Right lobe of liver (tissue), 6 donors: Measurements from ENCODE around the gene SPHK2. TPM values are rescaled to one million over a fixed set of nuclear protein-coding genes. Genes with fewer than 3 reads are reported as not detected.
"Not testable (repeated sequence)": the region's sequence is repeated elsewhere in the genome, so short reads cannot be mapped to it uniquely, and the experiment has no call there.

ENCODE experiments used
- ATAC-seq, 4 donors: fragments of 200-7000 bp; cut with Tn5 transposase; one replicate each; pipeline ENCODE4 v1.9.1; 2020; ENCODE audit warnings: mild to moderate bottlenecking in 4 of 4, moderate library complexity in 4 of 4
- DNase-seq, 3 donors: peaks; one replicate each; pipeline ENCODE4 v3.0.0-alpha.2; 2020
- H3K27ac ChIP-seq, 3 donors: fragments of 200-600 bp; one replicate each; pipeline ENCODE4 v1.8.0; 2022
- H3K27me3 ChIP-seq, 2 donors: fragments of 200-600 bp; one replicate each; pipeline ENCODE4 v1.8.0; 2022
- H3K36me3 ChIP-seq, 4 donors: fragments of 200-600 bp; sonication (generic) in 1 of 4; one replicate each; pipeline versions ENCODE4 v1.5.1 to v1.8.0; 2017 to 2022; ENCODE audit warnings: control low read depth in 1 of 4
- H3K4me1 ChIP-seq, 4 donors: fragments of 200-600 bp; sonication (generic) in 1 of 4; one replicate each; pipeline versions ENCODE4 v1.5.1 to v1.8.0; 2017 to 2022; ENCODE audit warnings: control low read depth in 1 of 4
- H3K4me3 ChIP-seq, 3 donors: fragments of 200-600 bp; one replicate each; pipeline ENCODE4 v1.8.0; 2022
- H3K9me3 ChIP-seq, 4 donors: fragments of 200-600 bp; sonication (generic) in 1 of 4; one replicate each; pipeline versions ENCODE4 v1.5.1 to v1.8.0; 2017 to 2022; ENCODE audit warnings: control low read depth in 1 of 4
- POLR2A ChIP-seq: fragments of 450-650 bp; IDR thresholded peaks from one replicate; pipeline ENCODE4 v1.6.1; 2017; ENCODE audit warnings: antibody characterized with exemption, mild to moderate bottlenecking
- WGBS: methylation state at CpG from one replicate; pipeline ENCODE4 v1.1.6; 2018; ENCODE audit warnings: low coverage, low lambda C conversion rate; ENCODE audit not compliant: insufficient coverage; ENCODE audit errors: missing lambda C conversion rate; 5-methylcytosine and 5-hydroxymethylcytosine counted together
- intact Hi-C, 2 donors: fragments of 100-400 bp; cut with DNase I; formaldehyde crosslinking; loops; one replicate each; pipeline versions ENCODE4 v1.11.2 to v1.14.1; 2022
- total RNA-seq, 6 experiments: library from RNA; depleted of rRNA in 2 of 6; stranded (reverse); fragments of >200 nt in 2 of 6; fragmentation: NEBNext Ultra II Directional in 3 of 6; extraction: Animal tissue kit (Norgen Biotek cat#: 25700) in 3 of 6; gene quantifications; one replicate each; pipeline versions ENCODE4 v1.1.0 to v1.2.4, GENCODE V29; 2016 to 2023
- TF ChIP-seq, protein P1 (sequence below), 4 donors: fragments of 200-600 bp in 3 of 4; fragments of 450-650 bp in 1 of 4; IDR thresholded peaks; one replicate each; pipeline versions ENCODE4 v1.5.1 to v1.8.0; 2016 to 2022; ENCODE audit warnings: antibody characterized with exemption in 4 of 4, mild to moderate bottlenecking in 2 of 4
- donor health status: DM: no; HTN: yes; CAD: no.
- donor health status: DM: no; HTN: no; CAD: no.
- donor health status: DM: no; HTN: no; CAD: no.
- donor health status: DM: no; HTN: yes; CAD: no.
- donor health status: DM: no; HTN: yes; CAD: no.

Gene SPHK2
- total RNA-seq, 6 experiments from 2014 or later, result 11.4 to 30.1 (median 17.2) TPM

DNA sequence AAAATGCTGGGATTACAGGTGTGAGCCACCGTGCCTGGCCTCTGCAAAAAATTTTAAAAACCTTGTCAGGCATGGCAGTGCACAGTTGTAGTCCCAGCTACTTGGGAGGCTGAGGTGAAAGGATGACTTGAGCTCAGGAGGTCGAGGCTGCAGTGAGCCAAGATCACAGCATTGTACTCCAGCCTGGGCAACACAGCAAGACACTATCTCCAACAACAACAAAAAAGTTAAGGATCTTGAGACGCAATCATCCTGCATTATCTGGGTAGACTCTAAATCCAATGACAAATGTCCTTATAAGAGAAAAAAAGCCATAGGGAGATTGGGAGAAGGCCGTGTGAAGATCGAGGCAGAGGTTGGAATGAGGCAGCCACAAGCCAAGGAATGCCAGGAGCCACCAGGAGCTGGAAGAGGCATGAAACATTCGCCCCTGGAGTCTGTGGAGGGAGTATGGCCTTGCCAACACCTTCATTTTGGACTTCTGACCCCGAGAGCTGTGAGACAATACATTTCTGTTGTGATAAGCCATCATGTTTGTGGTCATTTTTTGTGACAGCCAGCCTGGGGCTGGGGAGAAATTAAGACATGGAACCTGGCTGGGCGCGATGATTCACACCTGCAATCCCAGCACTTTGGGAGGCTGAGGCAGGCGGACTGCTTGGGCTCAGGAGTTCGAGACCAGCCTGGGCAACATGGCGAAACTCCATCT, 31.8 kb downstream of the SPHK2 start:
- WGBS, result 83% methylated on average over 7 of the region's 12 CpGs
- Histone ChIP-seq H3K4me3 (no peak overlapping the region), H3K4me1 (no peaks in the 10 kb centered on the region), H3K36me3 (no peaks in the 10 kb centered on the region), H3K27me3 (no peaks in the 10 kb centered on the region), H3K9me3 (no peaks in the 10 kb centered on the region), H3K27ac (no peak overlapping the region)
- DNase-seq (no peak), ATAC-seq (no peak)
- intact Hi-C loops, result no loop called here
- TF ChIP-seq, protein P1, sequence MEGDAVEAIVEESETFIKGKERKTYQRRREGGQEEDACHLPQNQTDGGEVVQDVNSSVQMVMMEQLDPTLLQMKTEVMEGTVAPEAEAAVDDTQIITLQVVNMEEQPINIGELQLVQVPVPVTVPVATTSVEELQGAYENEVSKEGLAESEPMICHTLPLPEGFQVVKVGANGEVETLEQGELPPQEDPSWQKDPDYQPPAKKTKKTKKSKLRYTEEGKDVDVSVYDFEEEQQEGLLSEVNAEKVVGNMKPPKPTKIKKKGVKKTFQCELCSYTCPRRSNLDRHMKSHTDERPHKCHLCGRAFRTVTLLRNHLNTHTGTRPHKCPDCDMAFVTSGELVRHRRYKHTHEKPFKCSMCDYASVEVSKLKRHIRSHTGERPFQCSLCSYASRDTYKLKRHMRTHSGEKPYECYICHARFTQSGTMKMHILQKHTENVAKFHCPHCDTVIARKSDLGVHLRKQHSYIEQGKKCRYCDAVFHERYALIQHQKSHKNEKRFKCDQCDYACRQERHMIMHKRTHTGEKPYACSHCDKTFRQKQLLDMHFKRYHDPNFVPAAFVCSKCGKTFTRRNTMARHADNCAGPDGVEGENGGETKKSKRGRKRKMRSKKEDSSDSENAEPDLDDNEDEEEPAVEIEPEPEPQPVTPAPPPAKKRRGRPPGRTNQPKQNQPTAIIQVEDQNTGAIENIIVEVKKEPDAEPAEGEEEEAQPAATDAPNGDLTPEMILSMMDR (IDR thresholded peaks at IDR 0.05), result no peak
- TF ChIP-seq POLR2A, result no peak

DNA sequence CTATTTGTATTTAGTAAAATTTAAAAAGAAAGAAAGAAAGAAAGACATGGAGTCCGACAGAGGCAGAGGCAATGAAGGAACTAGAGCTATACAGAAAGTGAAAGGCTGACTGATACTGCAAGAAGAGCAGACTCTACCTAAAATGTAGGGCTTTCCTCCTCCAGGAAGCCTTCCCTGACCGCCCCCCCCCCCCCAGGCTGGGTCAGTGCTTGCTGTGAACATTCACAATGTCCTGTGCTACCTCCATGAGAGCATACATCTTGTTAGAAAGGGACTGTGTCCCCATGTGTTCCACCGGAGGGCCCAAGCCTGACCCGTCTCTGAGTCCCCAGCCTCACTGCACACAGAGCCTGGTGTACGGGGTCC, 32.4 kb downstream of the SPHK2 start:
- Histone ChIP-seq H3K4me1 (no peaks in the 10 kb centered on the region), H3K27me3 (no peaks in the 10 kb centered on the region), H3K4me3 (no peak overlapping the region), H3K36me3 (no peaks in the 10 kb centered on the region), H3K27ac (no peak overlapping the region), H3K9me3 (no peaks in the 10 kb centered on the region)
- TF ChIP-seq POLR2A, result no peak
- TF ChIP-seq, protein P1 (IDR thresholded peaks at IDR 0.05), result no peak
- ATAC-seq (no peak), DNase-seq (no peak)
- intact Hi-C loops, result no loop called here
- WGBS, result 76% methylated on average over 2 of the region's 5 CpGs

DNA sequence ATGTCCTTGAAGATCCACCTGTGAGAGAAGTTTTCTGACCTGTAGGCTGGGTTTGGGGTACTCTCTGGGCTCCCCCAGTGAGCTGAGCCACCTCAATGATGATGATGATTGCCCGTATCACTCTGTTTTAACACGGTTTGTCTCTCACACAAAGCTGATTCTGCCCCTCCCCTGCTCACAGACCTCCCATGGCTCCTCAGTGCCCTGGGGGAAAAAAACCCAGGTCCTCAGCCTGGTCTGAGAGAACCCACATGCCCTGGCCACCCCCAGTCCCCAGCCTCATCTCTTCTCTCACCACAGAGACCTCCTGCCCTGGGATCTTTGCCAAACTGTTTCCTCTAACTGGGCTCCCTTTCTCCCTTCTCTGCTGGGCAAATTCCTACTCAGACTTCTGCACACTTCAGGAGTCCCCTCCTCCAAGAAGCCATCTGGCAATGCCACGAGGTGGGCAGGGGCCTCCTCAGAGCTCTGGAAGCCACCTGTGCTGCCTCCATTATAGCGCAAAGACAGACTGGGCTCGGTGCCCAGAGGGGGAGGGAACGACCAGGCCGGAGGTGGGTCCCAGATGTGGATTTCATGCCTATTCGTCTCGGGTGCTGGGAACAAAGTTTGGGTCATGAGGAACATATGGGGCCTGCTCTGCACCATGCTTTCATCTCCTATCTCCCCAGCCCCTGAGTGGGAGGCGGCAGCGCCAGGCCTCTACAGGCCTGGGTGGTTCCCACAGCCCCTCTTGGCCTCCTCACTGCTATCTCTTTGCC, 35.2 kb downstream of the SPHK2 start:
- ATAC-seq (peak in 1 of 4 donors; percentile 22), DNase-seq (no peak)
- no peaks in the 10 kb centered on the region for H3K36me3 ChIP-seq
- no peak overlapping the region for H3K27ac ChIP-seq
- H3K27me3 ChIP-seq, result no peaks in the 10 kb centered on the region
- TF ChIP-seq, protein P1 (IDR thresholded peaks at IDR 0.05), result no peak
- TF ChIP-seq POLR2A, result no peak
- H3K4me3 ChIP-seq, result no peak overlapping the region
- H3K9me3 ChIP-seq, result no peaks in the 10 kb centered on the region
- intact Hi-C loops, result no loop called here
- WGBS, result 25% methylated on average over 5 of the region's 11 CpGs
- no peaks in the 10 kb centered on the region for H3K4me1 ChIP-seq

DNA sequence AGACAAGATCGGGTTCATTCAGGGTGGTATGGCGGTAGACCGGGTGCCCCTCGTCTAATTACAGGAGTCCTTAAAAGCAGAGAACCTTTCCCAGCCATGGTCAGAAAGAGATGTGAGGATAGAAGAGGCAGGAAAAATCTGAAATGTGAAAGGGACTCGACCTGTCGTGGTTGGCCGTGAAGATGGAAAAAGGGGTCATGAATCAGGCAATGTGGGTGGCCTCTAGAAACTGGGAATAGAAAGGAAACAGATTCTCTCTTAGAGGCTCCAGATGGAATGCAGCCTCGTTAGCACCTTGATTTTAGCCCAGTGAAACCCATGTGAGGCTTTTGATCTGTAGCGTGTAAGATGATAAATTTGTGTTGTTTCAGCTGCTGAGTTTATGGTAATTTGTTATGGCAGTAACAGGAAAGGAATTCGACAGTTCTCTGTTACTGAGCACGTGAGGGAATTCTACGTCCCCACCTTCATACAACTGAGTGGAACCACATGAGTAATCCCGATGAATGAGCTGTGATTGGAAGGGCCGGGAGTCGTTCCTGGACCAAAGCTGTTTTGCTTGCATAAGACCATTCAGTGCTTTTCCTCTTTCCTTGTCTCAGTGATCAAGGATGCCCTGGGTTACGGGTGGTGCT, 37.7 kb downstream of the SPHK2 start:
- intact Hi-C loops, result no loop called here
- 43% methylated on average over 15 of the region's 16 CpGs for WGBS
- DNase-seq (no peak), ATAC-seq (no peak)
- Histone ChIP-seq H3K27ac (no peak overlapping the region), H3K9me3 (no peaks in the 10 kb centered on the region), H3K4me1 (no peaks in the 10 kb centered on the region), H3K4me3 (no peak overlapping the region), H3K27me3 (no peaks in the 10 kb centered on the region), H3K36me3 (no peaks in the 10 kb centered on the region)
- TF ChIP-seq, protein P1 (IDR thresholded peaks at IDR 0.05), result no peak
- TF ChIP-seq POLR2A, result no peak

DNA sequence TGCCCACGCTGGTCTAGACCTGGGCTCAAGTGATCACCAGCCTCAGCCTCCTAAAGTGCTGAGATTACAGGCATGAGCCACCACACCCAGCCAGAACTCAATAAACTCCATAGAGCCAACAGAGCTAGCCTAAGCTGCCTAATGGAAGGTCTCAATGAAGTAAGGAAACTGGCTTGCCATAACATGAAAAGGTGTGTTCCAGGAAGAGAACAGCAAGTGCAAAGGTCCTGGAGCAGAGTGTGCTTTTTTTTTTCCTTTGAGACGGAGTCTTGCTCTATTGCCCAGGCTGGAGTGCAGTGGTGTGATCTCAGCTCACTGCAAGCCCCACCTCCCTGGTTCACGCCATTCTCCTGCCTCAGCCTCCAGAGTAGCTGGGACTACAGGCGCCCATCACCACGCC, 38.5 kb downstream of the SPHK2 start:
- ATAC-seq, H3K27me3 ChIP-seq, H3K4me1 ChIP-seq, H3K27ac ChIP-seq, H3K4me3 ChIP-seq, H3K9me3 ChIP-seq, DNase-seq, H3K36me3 ChIP-seq, intact Hi-C loops: not testable (repeated sequence)
- WGBS, result 85% methylated on average over 4 of the region's 5 CpGs
